ACC112 (cell line): Measurements from ENCODE around the gene RAB26.

ENCODE experiments used
- H2AFZ ChIP-seq: fragments of 200-600 bp; sonication (generic); one replicate; pipeline ENCODE4 v1.6.0; 2017; ENCODE audit warnings: antibody characterized with exemption, low read length; ENCODE audit not compliant: unreplicated experiment
- H3K27ac ChIP-seq: fragments of 200-600 bp; sonication (generic); 2 replicates; pipeline ENCODE4 v1.5.1; 2014; ENCODE audit warnings: low read depth, mild to moderate bottlenecking, antibody characterized with exemption, low read length, moderate library complexity
- H3K27me3 ChIP-seq: fragments of 200-600 bp; sonication (generic); 2 replicates; pipeline ENCODE4 v1.6.1; 2014; ENCODE audit warnings: mild to moderate bottlenecking, antibody characterized with exemption, low read length, moderate library complexity, mixed read lengths; ENCODE audit not compliant: insufficient read depth
- H3K36me3 ChIP-seq: fragments of 200-600 bp; sonication (generic); 2 replicates; pipeline ENCODE4 v1.6.1; 2016; ENCODE audit warnings: mild to moderate bottlenecking, antibody characterized with exemption, low read length, moderate library complexity, mixed read lengths; ENCODE audit not compliant: insufficient read depth
- H3K4me1 ChIP-seq: fragments of 200-600 bp; sonication (generic); one replicate; pipeline ENCODE4 v1.6.1; 2016; ENCODE audit warnings: low read length, mixed read lengths; ENCODE audit not compliant: insufficient read depth, unreplicated experiment, control insufficient read depth
- H3K4me3 ChIP-seq: fragments of 200-600 bp; sonication (generic); 2 replicates; pipeline ENCODE4 v1.5.1; 2014; ENCODE audit warnings: mild to moderate bottlenecking, low read depth, low read length
- H3K79me2 ChIP-seq: fragments of 200-600 bp; sonication (generic); one replicate; pipeline ENCODE4 v1.6.0; 2016; ENCODE audit warnings: low read length; ENCODE audit not compliant: control insufficient read depth, unreplicated experiment, insufficient read depth

The RAB26 gene

DNA sequence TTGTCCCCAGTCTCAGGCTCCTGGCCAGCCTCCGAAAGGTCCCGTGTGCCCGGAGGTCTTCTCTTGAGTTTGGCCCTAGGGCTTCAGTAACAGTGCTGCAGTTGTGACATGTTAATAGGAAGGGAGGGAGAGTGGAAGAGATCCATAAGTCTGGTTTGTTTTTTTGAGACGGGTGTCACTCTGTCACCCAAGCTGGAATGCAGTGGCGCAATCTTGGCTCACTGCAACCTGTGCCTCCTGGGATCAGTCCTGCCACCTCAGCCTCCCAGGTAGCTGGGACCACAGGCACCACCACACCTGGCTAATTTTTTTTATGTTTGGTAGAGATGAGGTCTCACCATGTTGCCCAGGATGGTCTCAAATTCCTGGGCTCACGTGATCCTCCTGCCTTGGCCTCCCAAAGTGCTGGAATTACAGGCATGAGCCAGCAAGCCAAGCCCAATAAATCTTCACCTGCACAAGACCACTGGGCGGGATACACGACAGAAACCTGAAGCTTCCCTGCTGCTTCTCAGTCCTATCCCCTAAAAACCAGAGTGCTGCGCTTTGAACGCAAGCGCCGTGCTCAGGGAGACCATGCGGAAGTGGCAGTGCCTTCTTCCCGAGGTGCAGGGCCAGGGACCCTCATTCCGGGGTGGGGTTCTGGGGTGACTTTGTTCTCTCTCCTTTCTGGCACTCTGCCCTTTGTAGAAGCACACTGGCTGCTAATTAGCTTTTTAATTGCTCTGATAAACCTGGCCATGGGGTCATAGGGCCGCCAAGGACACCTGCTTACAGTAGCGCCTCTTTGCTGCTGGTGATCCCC lies 18.0 kb downstream of the RAB26 start:
- Histone ChIP-seq H2AFZ (no peak overlapping the region), H3K79me2 (peaks cover 39% of the 10 kb centered on the region), H3K4me1 (peaks cover 5% of the 10 kb centered on the region), H3K4me3 (no peak overlapping the region), H3K27ac (no peak overlapping the region), H3K36me3 (no peaks in the 10 kb centered on the region), H3K27me3 (no peaks in the 10 kb centered on the region)

DNA sequence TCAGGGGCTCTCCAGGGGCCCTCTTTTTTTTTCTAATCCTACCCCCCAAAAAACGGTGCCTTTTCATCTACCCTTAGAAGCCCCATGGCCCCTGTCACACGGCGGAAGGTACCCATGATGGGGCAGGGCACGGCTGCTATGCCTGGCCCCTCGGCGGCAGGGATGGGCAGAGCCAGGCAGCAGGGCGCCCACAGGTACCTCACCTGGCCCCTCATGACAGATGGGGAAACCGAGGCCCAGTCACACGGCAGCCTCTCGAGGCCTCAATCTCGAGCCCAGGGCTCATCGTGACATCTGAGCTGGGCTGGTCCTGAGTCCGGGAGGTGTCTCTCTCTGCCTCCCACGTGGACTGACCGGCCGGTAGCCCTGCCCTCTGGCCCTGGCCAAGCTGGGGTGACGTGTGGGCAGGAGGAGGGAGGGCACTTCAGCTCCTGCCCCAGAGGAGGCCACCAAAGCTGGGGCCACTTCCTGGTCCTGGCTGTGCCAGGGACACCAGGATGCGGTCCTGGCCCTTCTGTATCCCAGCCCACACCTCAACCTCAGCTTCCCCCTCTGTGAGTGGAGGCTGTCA lies 18.7 kb downstream of the RAB26 start:
- H3K4me3 ChIP-seq, result no peak overlapping the region
- H3K79me2 ChIP-seq, result peaks cover 32% of the 10 kb centered on the region
- no peaks in the 10 kb centered on the region for H3K4me1 ChIP-seq
- no peaks in the 10 kb centered on the region for H3K36me3 ChIP-seq
- no peaks in the 10 kb centered on the region for H3K27me3 ChIP-seq
- H3K27ac ChIP-seq, result no peak overlapping the region
- no peak overlapping the region for H2AFZ ChIP-seq

DNA sequence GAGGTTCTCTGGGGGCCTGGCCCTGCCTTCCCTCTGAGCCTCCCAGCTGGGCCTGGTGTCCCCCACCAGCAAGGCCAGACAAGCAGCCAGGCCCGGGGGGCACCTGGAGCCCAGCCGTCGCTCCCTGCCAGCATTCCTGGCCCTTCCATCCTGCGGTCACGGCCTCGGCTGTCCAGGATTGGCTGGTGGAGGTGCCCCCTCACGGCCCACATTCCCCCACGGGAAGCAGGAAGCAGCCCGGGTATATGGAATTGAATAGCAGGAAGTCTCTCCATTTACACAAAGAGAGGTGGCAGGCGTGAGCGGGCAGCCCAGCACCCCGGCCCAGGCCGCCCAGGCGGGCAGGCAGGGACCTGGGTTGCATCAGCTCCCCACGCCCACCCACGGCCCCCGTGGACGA lies 21.7 kb downstream of the RAB26 start:
- Histone ChIP-seq H2AFZ (no peak overlapping the region), H3K36me3 (peaks cover 5% of the 10 kb centered on the region; the same call in 1 of the 2 replicates), H3K27ac (peak overlapping the region; percentile 19; the same call in 1 of the 2 replicates), H3K27me3 (no peaks in the 10 kb centered on the region), H3K79me2 (peaks cover 15% of the 10 kb centered on the region), H3K4me3 (no peak overlapping the region), H3K4me1 (no peaks in the 10 kb centered on the region)

DNA sequence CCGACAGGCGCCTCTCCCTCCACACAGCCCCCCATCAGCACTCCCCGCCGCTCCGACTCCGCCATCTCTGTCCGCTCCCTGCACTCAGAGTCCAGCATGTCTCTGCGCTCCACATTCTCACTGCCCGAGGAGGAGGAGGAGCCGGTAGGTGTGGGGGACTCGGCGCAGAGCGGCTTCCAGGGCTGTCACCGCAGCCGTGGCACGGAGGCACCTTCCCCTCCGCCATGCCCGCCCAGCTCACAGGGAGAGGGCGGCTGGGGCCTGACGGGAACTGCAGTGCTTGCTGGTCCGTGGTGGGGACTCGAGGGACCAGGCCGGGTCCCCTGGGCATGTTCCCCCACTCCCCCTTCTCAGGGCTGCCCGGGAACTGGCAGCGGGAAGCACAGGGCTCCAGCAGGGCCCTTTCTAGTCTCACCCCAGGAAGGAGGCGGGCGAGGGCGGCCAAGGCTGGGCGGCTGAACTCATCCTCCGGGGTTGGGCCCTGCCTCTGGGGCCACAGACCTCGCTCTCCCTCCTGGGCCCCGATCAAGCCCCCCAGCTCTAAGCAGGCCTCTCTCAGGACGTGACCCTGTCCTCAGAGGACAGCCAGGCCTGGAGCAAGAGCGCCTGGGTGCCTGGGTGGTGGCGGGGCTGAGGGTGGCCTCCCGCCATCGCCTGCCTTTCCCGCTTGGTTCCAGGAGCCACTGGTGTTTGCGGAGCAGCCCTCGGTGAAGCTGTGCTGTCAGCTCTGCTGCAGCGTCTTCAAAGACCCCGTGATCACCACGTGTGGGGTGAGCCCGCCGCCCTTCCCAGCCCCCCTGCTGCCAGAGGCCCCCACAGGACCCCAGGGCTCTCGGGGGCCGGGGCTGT lies 22.4 kb downstream of the RAB26 start:
- Histone ChIP-seq H2AFZ (no peak overlapping the region), H3K27me3 (no peaks in the 10 kb centered on the region), H3K4me1 (no peaks in the 10 kb centered on the region), H3K27ac (no peak overlapping the region), H3K4me3 (no peak overlapping the region), H3K79me2 (peaks cover 11% of the 10 kb centered on the region), H3K36me3 (peaks cover 8% of the 10 kb centered on the region; the same call in 1 of the 2 replicates)

DNA sequence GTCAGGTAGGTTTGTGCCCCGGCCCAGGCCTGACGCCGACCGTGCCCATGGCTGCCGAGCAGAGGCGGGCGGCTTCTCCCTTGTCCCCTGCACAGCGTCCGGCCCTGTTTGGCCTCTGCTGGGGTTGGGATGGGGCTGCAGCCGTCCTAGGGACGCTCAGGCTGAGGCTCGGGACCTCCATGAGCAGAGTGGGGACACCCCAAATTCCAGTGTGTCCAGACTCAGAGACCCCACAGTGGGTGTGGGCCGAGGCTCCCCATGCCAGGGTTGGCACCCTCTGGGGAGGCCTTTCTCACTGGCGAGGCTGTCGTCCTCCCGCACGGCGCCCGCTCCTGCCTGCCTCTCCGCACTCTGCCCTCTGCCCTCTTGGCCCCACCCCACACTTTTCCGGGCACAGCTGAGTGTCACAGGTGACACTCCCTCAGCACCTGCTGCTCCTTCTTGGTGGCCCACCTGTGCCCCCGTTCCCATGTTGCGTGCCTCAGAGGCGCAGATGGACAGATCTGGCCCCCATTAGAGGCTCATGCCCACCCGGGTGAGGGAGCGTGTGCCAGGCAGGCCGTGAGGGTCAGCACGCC lies 23.3 kb downstream of the RAB26 start:
- Histone ChIP-seq H3K36me3 (peaks cover 10% of the 10 kb centered on the region; the same call in 1 of the 2 replicates), H3K4me3 (no peak overlapping the region), H3K79me2 (peaks cover 7% of the 10 kb centered on the region), H3K4me1 (no peaks in the 10 kb centered on the region), H2AFZ (no peak overlapping the region), H3K27ac (no peak overlapping the region), H3K27me3 (no peaks in the 10 kb centered on the region)

DNA sequence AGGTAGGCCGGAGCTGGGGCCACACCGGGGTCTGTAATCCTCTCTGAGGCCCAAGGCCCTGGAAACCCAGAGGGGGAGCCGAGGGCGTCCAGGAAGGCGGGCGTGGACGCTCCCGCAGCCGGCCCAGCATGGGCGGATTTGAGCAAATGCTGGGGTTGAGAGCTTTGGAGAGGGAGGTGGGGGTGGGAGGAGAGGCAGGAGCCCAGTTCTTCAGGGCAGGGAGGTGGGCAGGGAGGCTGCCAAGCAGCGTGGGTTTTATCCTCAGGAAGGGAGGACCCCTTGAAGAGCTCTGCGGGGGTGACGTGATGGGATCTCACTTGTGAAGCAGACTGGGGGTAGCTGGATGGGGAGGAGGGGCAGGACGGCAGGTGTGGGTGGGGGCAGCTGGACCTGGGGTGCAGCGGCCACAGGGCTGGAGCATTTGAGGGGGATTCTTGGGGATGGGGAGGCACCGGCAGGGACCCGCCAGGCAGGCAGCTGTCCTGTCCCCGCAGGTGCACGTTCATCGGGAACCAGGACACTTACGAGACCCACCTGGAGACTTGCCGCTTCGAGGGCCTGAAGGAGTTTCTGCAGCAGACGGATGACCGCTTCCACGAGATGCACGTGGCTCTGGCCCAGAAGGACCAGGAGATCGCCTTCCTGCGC lies 24.4 kb downstream of the RAB26 start:
- H3K27me3 ChIP-seq, result no peaks in the 10 kb centered on the region
- H3K36me3 ChIP-seq, result peaks cover 12% of the 10 kb centered on the region; the same call in 1 of the 2 replicates
- no peak overlapping the region for H3K27ac ChIP-seq
- peaks cover under 1% of the 10 kb centered on the region for H3K79me2 ChIP-seq
- H3K4me1 ChIP-seq, result no peaks in the 10 kb centered on the region
- H2AFZ ChIP-seq, result no peak overlapping the region
- no peak overlapping the region for H3K4me3 ChIP-seq

DNA sequence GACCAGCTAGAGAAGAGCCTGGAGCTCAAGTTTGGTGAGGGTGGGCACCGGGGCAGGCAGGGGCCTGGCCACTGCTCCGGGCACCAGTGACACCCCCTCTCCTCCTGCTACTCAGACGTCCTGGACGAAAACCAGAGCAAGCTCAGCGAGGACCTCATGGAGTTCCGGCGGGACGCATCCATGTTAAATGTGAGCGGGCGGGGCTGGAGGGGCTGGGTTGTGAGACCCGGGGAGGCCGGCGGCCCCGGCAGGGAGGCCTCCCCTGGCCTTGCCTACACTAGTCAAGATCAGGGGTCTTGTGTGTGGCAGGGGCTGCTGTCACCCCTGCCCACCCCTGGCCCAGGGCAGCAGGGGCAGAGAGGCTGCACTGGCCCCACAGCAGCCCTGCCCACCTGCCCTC lies 24.9 kb downstream of the RAB26 start:
- no peak overlapping the region for H3K27ac ChIP-seq
- no peak overlapping the region for H2AFZ ChIP-seq
- no peaks in the 10 kb centered on the region for H3K27me3 ChIP-seq
- H3K4me3 ChIP-seq, result no peak overlapping the region
- H3K79me2 ChIP-seq, result no peaks in the 10 kb centered on the region
- H3K36me3 ChIP-seq, result peaks cover 17% of the 10 kb centered on the region; the same call in 1 of the 2 replicates
- no peaks in the 10 kb centered on the region for H3K4me1 ChIP-seq

DNA sequence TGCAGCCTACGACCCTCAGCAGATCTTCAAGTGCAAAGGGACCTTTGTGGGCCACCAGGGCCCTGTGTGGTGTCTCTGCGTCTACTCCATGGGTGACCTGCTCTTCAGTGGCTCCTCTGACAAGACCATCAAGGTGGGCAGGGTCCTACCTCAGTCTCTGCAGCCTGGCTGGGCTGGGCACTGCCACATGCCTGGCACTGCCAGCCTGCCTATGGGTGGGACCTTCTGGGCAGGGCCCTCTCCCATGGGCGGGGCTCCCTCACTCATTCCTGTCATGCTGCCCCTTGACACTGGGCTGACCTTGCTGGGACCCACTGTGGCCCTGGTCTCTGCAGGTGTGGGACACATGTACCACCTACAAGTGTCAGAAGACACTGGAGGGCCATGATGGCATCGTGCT lies 25.5 kb downstream of the RAB26 start:
- Histone ChIP-seq H3K27me3 (no peaks in the 10 kb centered on the region), H3K79me2 (no peaks in the 10 kb centered on the region), H3K4me1 (no peaks in the 10 kb centered on the region), H2AFZ (no peak overlapping the region), H3K4me3 (no peak overlapping the region), H3K36me3 (peaks cover 19% of the 10 kb centered on the region; the same call in 1 of the 2 replicates), H3K27ac (no peak overlapping the region)

DNA sequence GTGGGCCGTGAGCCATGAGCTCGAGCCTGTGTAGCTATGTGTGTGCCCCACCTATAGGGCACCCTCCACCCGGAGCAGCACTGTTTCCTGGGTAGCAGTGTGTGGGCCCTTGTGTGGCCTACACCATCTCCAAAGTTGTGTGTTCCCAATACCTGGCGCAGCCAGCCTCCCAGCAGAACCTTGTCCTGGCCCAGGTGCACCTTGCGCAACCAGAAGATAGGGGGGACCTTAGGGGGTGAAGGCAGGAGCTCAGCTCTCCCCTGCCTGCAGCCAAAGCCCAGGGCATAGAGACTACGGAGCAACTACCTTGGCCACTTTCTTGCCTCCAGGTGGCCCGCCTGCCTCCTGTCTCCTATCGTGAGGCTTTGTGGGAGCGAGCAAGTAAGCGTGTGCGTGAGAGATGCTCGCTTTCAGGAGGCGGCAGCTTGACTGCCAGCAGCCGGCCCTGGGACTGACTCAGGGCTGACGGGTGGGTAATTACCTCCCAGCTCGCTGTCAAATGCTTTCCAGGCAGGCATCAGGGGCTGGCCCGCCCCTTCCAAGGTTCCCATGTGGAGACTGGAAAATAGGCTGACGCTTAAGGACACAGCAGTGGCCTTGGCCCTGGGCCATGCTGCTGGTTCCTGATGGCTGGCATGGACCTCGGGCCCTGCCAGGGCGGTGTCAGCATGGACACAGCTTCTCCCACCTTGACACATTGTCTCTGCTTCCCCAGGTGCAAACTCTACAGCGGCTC lies 26.1 kb downstream of the RAB26 start:
- Histone ChIP-seq H3K79me2 (no peaks in the 10 kb centered on the region), H2AFZ (no peak overlapping the region), H3K27ac (no peak overlapping the region), H3K27me3 (no peaks in the 10 kb centered on the region), H3K36me3 (peaks cover 19% of the 10 kb centered on the region; the same call in 1 of the 2 replicates), H3K4me1 (no peaks in the 10 kb centered on the region), H3K4me3 (no peak overlapping the region)
